PC-3 (cell line): ENCODE results near the gene NAIF1. TPM values are rescaled to one million over a fixed set of nuclear protein-coding genes. Genes with fewer than 3 reads are reported as not detected.

Experiments used
- ATAC-seq: fragments of 200-7000 bp; cut with Tn5 transposase; 2 replicates; pipeline ENCODE4 v1.9.1; 2020; ENCODE audit warnings: mild to moderate bottlenecking, moderate library complexity
- BruUV-seq: library from RNA; stranded (reverse); fragments of 400-500 nt; replicated peaks from 2 replicates; lab custom pipeline; 2021; lab: Mats Ljungman, UMichigan
- CTCF ChIA-PET: fragments of 300-600 bp; sonication (Branson Sonifier 250); formaldehyde crosslinking; loops from one replicate; lab custom pipeline; 2022; ENCODE audit warnings: antibody characterized with exemption; lab: Charles Lee
- POLR2A ChIA-PET: fragments of 300-600 bp; sonication (Branson Sonifier 250); formaldehyde crosslinking; loops from one replicate; lab custom pipeline; 2022; ENCODE audit warnings: antibody characterized with exemption; ENCODE audit not compliant: unreplicated experiment; lab: Charles Lee
- DNase-seq: peaks from one replicate; pipeline ENCODE4 v3.0.0-alpha.2; 2015
- H2AFZ ChIP-seq: fragments of 300-600 bp; sonication (generic); 2 replicates; pipeline ENCODE4 v1.6.0; 2016; ENCODE audit warnings: antibody characterized with exemption, low read length
- H3F3A ChIP-seq: fragments of 300-600 bp; sonication (generic); one replicate; pipeline ENCODE4 v1.6.0; 2017; ENCODE audit warnings: antibody characterized with exemption, low read length, control low read depth, mild to moderate bottlenecking; ENCODE audit not compliant: unreplicated experiment
- H3K27ac ChIP-seq: fragments of 300-600 bp; sonication (generic); 2 replicates; pipeline ENCODE4 v1.5.1; 2016; ENCODE audit warnings: mild to moderate bottlenecking, low read length
- H3K27me3 ChIP-seq: fragments of 300-600 bp; sonication (generic); 2 replicates; pipeline ENCODE4 v1.6.1; 2016; ENCODE audit warnings: low read length, mixed read lengths
- H3K36me3 ChIP-seq: fragments of 300-600 bp; sonication (generic); 2 replicates; pipeline ENCODE4 v1.6.1; 2016; ENCODE audit warnings: low read depth, mixed run types, low read length, mixed read lengths
- H3K4me1 ChIP-seq: fragments of 300-600 bp; sonication (generic); 2 replicates; pipeline ENCODE4 v1.5.1; 2016; ENCODE audit warnings: low read length; ENCODE audit not compliant: insufficient read depth
- H3K4me2 ChIP-seq: fragments of 300-600 bp; sonication (generic); 2 replicates; pipeline ENCODE4 v1.6.0; 2016; ENCODE audit warnings: low read length
- H3K4me3 ChIP-seq: fragments of 300-600 bp; sonication (generic); 2 replicates; pipeline ENCODE4 v1.5.1; 2016; ENCODE audit warnings: mild to moderate bottlenecking, low read length, mixed read lengths
- H3K79me2 ChIP-seq: fragments of 300-600 bp; sonication (generic); 2 replicates; pipeline ENCODE4 v1.6.1; 2017; ENCODE audit warnings: low read length, mixed read lengths
- H3K9ac ChIP-seq: fragments of 300-600 bp; sonication (generic); 2 replicates; pipeline ENCODE4 v1.6.0; 2016; ENCODE audit warnings: mild to moderate bottlenecking, low read length
- H3K9me2 ChIP-seq: fragments of 300-600 bp; sonication (generic); replicated peaks from 2 replicates; pipeline ENCODE4 v1.6.1; 2016; ENCODE audit warnings: mixed run types, low read length, mixed read lengths
- H3K9me3 ChIP-seq: fragments of 300-600 bp; sonication (generic); 2 replicates; pipeline ENCODE4 v1.6.1; 2016; ENCODE audit warnings: low read length, mixed read lengths
- H4K20me1 ChIP-seq: fragments of 300-600 bp; sonication (generic); 2 replicates; pipeline ENCODE4 v1.6.1; 2016; ENCODE audit warnings: low read length, mixed read lengths
- CTCF ChIP-seq: fragments of 300-600 bp; sonication (generic); conservative IDR thresholded peaks from 2 replicates; pipeline ENCODE4 v1.5.1; 2017; ENCODE audit warnings: antibody characterized with exemption, low read depth, mild to moderate bottlenecking, low read length
- EZH2 ChIP-seq: fragments of 300-600 bp; sonication (generic); IDR thresholded peaks from one replicate; pipeline ENCODE4 v1.6.1; 2017; ENCODE audit warnings: antibody characterized with exemption, mild to moderate bottlenecking, low read length; ENCODE audit not compliant: unreplicated experiment
- EZH2phosphoT487 ChIP-seq: fragments of 300-600 bp; sonication (generic); IDR thresholded peaks from 2 replicates; pipeline ENCODE4 v1.6.1; 2018; ENCODE audit warnings: mild to moderate bottlenecking, antibody characterized with exemption, low read length, borderline replicate concordance
- intact Hi-C: fragments of 100-400 bp; cut with micrococcal nuclease; formaldehyde crosslinking; loops from 2 replicates; pipeline ENCODE4 v1.9.0; 2023
- total RNA-seq: library from RNA; depleted of rRNA; stranded (reverse); fragments of >200 nt; gene quantifications from 2 replicates; pipeline ENCODE4 v1.2.3, GENCODE V29; 2014

The NAIF1 gene
- total RNA-seq, 1 experiment from 2014 or later: 8.4 TPM

- ATAC-seq (no peak), DNase-seq (no peak)
- POLR2A ChIA-PET: interaction anchor here (0.7 kb wide), 1 partner anchor 102 kb away, joined by 5 read pairs; no protein-coding TSS in a partner anchor
- Histone ChIP-seq H3F3A (peaks cover 5% of the 10 kb centered on the region), H3K4me1 (peaks cover 22% of the 10 kb centered on the region), H3K4me3 (no peak overlapping the region), H3K27ac (no peak overlapping the region), H3K27me3 (no peaks in the 10 kb centered on the region), H3K9me2 (no peaks in the 10 kb centered on the region), H3K9ac (no peak overlapping the region), H3K9me3 (no peaks in the 10 kb centered on the region), H3K4me2 (no peak overlapping the region), H4K20me1 (no peaks in the 10 kb centered on the region), H3K79me2 (peaks cover 63% of the 10 kb centered on the region), H2AFZ (no peak overlapping the region), H3K36me3 (no peaks in the 10 kb centered on the region)
- CTCF ChIA-PET: interaction anchor here (0.7 kb wide), 1 partner anchor 327 kb away, joined by 3 read pairs; no protein-coding TSS in a partner anchor
- TF ChIP-seq CTCF (no peak), EZH2phosphoT487 (no peak), EZH2 (no peak)
- BruUV-seq: no TSS peak
- intact Hi-C loops: no loop called here
Observed at GRCh38 chr9:128091144-128091543, 24.0 kb upstream of the NAIF1 start.

DNA sequence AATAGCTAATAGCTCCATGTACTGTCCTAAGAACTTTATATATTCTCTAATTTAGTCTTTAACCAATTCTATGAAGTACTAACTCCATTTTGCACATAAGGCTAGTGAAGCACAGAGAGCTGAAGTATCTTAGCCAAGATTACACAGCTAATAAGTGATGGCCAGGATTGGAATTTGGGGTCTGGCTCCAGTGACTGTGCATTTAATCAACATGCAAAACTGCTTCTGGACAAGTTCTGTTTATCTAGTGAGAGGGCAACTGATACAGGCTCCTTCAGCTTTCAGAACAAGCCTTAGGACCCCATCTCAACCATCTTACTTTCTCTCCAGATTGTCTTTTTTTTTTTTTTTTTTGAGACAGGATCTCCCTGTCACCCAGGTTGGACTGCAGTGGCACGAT is 22.2 kb upstream of the NAIF1 start:
- peaks cover 53% of the 10 kb centered on the region for H3K79me2 ChIP-seq

More for the DNA sequence above, 22.2 kb upstream of the NAIF1 start:
- Histone ChIP-seq H3K4me1 (peaks cover 11% of the 10 kb centered on the region), H3K9me3 (no peaks in the 10 kb centered on the region), H3K36me3 (no peaks in the 10 kb centered on the region), H4K20me1 (no peaks in the 10 kb centered on the region), H3K27me3 (no peaks in the 10 kb centered on the region), H3K4me3 (no peak overlapping the region), H2AFZ (no peak overlapping the region), H3K9me2 (no peaks in the 10 kb centered on the region), H3K4me2 (no peak overlapping the region), H3K27ac (no peak overlapping the region), H3F3A (no peaks in the 10 kb centered on the region), H3K9ac (no peak overlapping the region)
- intact Hi-C loops: no loop called here
- no TSS peak for BruUV-seq
- no peak for ATAC-seq
- no peak for DNase-seq
- ChIA-PET POLR2A (no interaction called here), CTCF (no interaction called here)
- TF ChIP-seq CTCF (no peak), EZH2phosphoT487 (no peak), EZH2 (no peak)
